C4-2B (cell line): Measurements from ENCODE around the gene MDH2.

ENCODE experiments used
- CTCF ChIP-seq: fragments of 450-650 bp; conservative IDR thresholded peaks from 2 replicates; pipeline ENCODE4 v1.5.1; 2017; ENCODE audit warnings: mild to moderate bottlenecking
- ZFX ChIP-seq: fragments of 450-650 bp; IDR thresholded peaks from 2 replicates; pipeline ENCODE4 v1.6.1; 2017

- TF ChIP-seq CTCF (no peak), ZFX (no peak)
These were observed 25.6 kb downstream of the MDH2 start for GRCh38 chr7:76073335-76073990.
